ENCODE measurements around the gene DTD1.
A peak's percentile ranks its signal among the peaks of the same experiment; 100 is the strongest.

DTD1 gene

DNA sequence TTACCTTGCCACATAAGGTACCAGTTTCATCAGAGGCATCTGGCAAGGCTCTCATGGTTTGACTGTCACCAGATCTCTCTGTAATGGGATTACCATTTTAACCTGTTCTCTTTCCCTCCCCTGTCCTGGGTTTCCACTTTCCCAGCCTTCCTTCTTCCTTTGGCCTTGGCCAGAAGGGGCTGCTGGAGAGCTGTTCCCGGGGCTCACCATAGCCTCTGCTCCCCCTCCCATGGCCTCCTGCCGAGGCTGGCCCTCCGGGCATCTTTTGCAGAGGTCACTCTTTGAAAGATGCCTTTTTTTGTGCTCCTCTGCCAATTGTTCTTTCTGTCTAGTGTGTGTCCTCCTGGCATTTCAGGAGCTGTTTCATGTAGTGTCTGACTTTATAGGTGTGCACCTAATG is 125.0 kb downstream of the DTD1 start:
- no peak for DNase-seq

GRCh38 chr20:18715564-18715963 is 127.7 kb downstream of the DTD1 start:
- DNase-seq = no peak

DNA sequence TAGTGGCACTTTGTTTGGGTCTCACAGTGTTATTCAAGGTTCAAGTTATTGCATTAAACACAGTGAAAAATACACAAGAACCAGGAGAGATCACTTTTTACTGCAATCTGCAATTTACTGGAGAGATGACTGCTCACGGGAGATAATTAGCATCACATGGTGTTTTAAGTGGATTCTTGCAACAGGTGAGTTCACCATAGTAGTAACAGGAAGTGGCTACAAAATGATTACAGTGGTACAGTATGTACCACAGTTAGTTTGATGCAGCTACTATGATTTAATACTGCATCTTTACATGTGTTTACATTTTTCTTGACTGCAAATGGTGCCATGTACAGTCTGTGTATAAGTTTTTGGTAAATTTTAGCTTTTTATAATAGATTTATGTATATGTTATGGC is 129.2 kb downstream of the DTD1 start:
- DNase-seq = no peak

GRCh38 chr20:18718129-18718528 is 130.3 kb downstream of the DTD1 start:
- DNase-seq = no peak

- DNase-seq = no peak
Measured at GRCh38 chr20:18719426-18719825, 131.6 kb downstream of the DTD1 start.

DNA sequence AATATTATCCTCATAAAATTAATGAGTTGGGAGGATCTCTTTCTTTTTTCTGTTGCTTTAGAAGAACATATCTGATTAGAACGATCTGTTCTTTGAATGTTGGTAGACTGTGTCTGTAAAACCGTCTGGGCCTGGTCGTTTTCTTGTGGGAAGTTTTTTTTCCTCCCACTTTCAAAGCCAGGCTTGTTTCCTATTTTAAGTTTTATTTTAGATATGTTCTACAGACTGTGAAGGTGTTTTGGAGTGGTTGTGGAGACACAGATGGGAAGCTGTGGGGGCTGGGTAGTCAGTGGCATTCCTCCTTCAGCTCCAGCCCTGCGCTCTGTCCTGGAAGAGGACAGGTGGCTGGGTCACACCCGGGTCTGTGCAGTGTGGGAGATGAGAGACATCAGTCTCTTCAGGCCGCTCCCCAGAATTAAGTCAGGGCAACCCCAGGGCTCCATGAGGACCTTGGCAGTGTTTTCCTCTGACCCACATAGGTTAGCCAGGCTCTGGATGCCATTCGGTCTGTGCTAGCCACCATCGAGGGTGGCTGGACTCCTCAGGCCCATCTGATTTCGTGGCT is 133.8 kb downstream of the DTD1 start:
- no peak for DNase-seq

DNA sequence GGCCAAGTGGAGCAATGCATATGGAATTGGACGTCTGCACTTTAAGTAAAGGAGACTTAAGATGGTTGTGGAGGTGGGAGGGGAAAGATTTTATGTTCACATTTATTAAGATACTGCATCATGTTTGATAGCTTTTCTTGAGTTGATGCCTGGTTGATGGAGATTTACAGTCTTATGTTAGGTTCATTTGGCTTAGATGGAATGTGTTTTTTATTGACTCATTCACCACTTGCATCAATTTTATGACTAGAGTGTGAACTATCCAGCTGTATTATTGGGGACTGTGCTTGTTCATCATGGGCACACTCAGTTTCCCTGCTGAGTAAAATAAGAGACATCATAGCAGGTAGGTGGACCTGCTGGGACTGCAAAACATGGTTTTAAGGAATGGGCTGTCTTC is 134.5 kb downstream of the DTD1 start:
- no peak for DNase-seq

DNA sequence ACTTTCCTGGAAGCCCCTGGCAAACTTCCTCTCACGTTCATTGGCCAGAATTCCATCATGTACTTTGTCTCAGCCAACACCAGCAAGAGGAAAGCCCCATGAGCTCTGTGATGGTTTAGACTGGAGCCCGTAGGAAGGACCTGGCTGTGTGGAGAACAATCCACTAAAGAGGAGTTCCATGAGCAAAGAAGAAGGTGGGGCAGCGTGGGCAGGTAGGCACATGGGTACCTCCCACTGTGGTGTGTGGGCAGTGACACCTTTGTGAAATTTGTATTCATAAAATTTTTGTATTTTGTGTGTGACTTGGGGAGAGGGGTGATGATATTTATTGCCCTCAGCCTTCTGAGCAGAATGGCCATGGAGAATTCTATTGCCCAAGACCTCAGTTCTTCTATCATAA is 136.2 kb downstream of the DTD1 start:
- no peak for DNase-seq

- no peak for DNase-seq
Measured at GRCh38 chr20:18724788-18725464, 137.1 kb downstream of the DTD1 start.

GRCh38 chr20:18727032-18727508 is 139.2 kb downstream of the DTD1 start:
- DNase-seq = no peak

DNA sequence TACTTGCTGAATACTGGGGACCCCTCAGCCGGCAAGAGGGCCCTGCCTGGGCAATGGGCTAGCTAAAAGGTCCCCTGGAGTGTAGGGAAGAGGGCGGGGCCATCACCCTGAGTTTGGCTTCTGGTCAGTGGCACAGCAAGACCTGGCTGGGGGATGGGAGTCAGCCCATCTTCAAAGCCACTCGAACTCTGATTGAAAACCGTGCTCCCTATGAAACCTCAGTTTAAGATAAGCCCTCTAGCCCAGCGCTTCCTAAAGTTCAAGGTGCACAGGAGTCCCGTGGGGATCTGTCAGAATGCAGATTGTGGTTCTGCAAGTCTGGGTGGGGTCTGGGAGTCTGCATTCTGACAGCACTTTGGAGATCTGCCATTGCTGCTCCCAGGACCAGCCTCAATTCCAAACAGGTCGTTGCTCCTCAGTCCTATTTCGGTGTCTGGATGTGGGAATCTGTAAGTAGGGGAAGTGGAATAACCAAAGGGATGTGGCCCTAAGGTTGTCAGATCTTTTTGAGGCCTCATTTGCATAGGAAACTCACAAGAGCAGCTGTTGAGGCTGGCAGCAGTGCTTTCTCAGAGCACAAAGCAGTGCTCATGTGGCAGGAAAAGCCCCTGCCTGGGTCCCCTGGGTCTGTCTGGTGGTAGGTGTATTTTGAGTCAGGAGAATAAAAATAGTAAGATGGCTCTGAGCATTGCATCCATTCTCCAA is 140.5 kb downstream of the DTD1 start:
- DNase-seq = no peak

- no peak for DNase-seq
Measured at GRCh38 chr20:18728870-18729224, 141.0 kb downstream of the DTD1 start.

- no peak for DNase-seq
Measured at GRCh38 chr20:18729231-18729825, 141.5 kb downstream of the DTD1 start.

- DNase-seq = no peak
Measured at GRCh38 chr20:18731940-18732339, 144.1 kb downstream of the DTD1 start.

DNA sequence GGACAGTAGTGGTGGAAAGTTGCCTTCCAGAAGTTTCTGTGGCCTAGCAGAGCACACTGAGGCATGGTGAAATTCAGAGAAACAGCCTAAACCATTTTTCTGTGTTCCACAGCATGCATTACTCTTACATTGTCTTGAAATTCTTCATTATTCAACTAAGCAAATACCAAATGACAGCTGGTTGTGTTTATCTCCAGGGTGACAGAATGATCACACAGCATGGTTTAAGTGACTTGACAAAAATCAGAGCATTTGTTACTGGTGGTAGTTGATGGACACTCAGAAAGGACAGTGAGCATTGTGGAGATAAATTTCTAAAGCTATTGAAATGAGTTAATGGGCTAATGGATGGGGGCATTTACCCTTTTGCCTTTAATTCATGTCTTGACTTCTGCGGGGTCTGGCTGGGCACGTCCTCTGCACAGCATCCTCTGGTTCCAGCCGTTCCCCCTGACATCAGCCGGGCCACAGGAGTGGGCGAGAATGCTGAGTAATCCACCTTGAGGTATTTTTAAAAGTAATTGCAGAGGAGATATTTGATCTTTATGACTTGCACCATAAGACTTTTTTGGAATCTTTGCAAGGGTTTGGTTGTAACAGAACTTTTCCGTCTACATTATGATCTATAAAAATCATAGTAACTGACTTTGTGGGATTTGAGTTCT is 146.8 kb downstream of the DTD1 start:
- no peak for DNase-seq

DNA sequence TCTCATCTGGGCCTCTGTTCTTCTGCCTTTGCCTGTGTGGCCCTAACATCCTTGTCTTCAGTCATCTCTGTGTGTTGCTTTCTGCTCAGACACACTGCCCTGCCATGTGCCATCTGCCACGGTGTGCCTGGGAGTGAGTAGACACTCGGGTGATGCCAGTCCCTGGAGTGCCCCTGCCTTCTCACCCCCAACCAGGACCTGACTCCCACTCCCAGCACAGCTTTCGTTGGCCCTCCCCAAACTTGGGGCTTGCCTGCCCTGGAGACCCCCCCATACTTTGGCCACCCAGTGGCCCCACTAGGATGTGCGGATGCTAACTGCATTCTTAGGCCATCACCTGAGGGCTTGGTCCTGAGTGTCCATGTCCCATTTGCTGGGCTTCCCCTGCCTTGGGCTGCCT is 149.3 kb downstream of the DTD1 start:
- DNase-seq = no peak

DNA sequence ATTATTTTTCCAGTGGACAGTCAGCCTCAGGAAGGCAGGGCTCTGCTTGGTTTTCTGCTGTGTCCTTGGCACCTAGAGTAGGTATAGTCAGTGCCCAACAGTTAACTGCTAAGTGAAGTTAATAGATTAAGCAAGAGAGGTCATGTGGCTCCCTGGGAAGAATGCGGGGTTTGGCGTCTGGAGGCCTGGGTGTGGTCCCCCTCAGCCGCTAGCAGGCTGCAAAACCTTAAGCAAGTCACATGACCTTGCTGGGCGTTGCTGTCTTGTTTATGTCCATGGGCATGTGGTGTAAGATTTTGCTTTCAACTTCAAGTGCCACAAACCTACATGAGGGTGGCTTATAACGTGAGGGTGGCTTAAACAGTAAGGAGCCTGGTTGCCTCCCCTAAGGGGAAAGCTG is 150.2 kb downstream of the DTD1 start:
- DNase-seq = no peak

DNA sequence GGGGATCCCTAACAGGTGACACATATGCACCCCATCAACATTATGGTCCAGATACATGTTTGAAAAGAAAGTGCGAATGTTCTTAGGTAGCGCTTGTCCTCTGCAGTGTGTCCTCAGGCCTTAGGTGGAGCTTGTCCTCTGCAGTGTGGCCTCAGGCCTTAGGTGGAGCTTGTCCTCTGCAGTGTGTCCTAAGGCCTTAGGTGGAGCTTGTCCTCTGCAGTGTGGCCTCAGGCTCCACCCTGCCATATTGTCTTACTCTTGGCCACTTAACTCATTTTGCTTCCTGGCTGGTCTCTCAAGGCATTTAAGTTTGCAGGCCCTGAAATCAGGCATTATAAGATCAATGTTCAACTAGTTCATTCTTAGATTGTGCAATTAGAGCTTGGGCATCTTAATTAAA is 151.0 kb downstream of the DTD1 start:
- DNase-seq = no peak

- DNase-seq = peak; percentile 4
Measured at GRCh38 chr20:18739751-18740166, 151.9 kb downstream of the DTD1 start.

DNA sequence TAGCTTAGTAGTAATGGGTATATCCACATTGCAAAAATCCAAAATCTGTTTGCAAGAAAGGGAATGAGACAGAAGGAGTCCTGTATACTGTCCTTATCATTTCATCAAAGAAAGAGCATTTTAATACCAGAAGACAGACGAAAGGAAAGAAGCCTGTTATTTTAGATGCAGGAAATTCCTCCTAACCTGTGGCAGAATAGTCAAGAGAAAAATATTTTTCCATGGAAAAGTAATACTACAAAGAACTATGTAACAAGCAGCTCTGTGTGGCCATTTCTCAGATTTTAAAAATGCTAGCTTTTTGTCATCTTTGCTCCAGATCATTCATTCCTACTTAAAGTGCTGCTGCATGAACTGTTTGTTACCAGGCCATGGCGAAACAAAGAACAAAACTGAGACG is 152.9 kb downstream of the DTD1 start:
- DNase-seq = no peak

DNA sequence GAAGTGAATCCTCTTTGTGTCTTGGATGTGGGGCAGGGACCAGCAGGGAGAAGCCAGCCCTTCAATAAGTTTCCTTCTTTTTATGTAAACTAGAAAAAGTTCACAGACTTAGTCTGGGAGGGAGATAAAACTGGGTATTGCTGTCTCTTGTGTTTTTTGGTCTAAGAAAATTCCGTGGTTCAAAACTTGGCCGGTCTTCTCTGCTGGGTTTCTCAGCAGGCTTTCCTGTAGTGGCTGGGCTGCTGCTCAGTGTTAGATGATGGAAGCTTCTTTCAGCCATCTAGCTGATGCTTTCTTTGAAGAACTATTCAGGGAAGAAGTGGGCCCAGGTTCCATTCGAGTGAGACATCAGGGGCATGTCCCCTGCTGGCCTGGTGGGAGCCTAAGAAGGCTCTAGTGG is 155.0 kb downstream of the DTD1 start:
- DNase-seq = no peak

- DNase-seq = no peak
Measured at GRCh38 chr20:18743665-18744440, 156.0 kb downstream of the DTD1 start.

- DNase-seq = no peak
Measured at GRCh38 chr20:18747090-18747489, 159.2 kb downstream of the DTD1 start.

Measured in midbrain (tissue), 1 donor.